Islet precursor cell (in vitro differentiated cells): Measurements from ENCODE around the gene FAM149A.

Experiments
- DNase-seq: peaks from one replicate; pipeline ENCODE4 v3.0.0-alpha.2; 2018

Gene FAM149A

GRCh38 chr4:186204686-186205085 lies 100.2 kb downstream of the FAM149A start:
- no peak for DNase-seq

GRCh38 chr4:186205156-186205555 lies 100.7 kb downstream of the FAM149A start:
- no peak for DNase-seq

- DNase-seq: no peak
Observed at GRCh38 chr4:186216465-186217024, 112.0 kb downstream of the FAM149A start.

GRCh38 chr4:186217733-186218293 lies 113.3 kb downstream of the FAM149A start:
- DNase-seq: no peak

- no peak for DNase-seq
Observed at GRCh38 chr4:186221624-186222023, 117.1 kb downstream of the FAM149A start.
